Measurements from ENCODE around the gene WDFY1. TPM values are rescaled to one million over a fixed set of nuclear protein-coding genes. Genes with fewer than 3 reads are reported as not detected.

WDFY1 gene
- total and polyA plus RNA-seq, 2 donors (not counting 3 experiments of a cell fraction or from before 2014, with no cell fraction given) = 54.7 to 68.7 TPM

- Histone ChIP-seq H3K27me3 (ENCODE audit: control insufficient read depth in 2 of 2, insufficient read depth in 2 of 2, low read length in 2 of 2) (no peaks in the 10 kb centered on the region), H4K20me1 (replicated peaks; ENCODE audit: control insufficient read depth, extremely low read depth, insufficient read depth, low read length) (no peaks in the 10 kb centered on the region), H3K4me1 (ENCODE audit: control insufficient read depth, extremely low read depth, insufficient read depth, low read length) (no peaks in the 10 kb centered on the region), H3K9me1 (replicated peaks; ENCODE audit: control insufficient read depth, extremely low read depth, insufficient read depth, low read length) (peaks cover 2% of the 10 kb centered on the region), H3K4me2 (ENCODE audit: insufficient read depth, low read length) (no peak overlapping the region), H3K36me3 (ENCODE audit: control insufficient read depth in 2 of 2, extremely low read depth in 1 of 2, insufficient read depth in 2 of 2, low read length in 2 of 2) (peaks cover 6 to 8% of the 10 kb centered on the region in 2 experiments), H3K79me2 (ENCODE audit: control insufficient read depth, insufficient read depth, low read length) (no peaks in the 10 kb centered on the region), H2AFZ (ENCODE audit: low read depth, low read length) (no peak overlapping the region), H3K9ac (replicated peaks; ENCODE audit: extremely low read depth, insufficient read depth, low read length) (no peak overlapping the region), H3K27ac (ENCODE audit: insufficient read depth, low read depth, low read length) (no peak overlapping the region), H3K4me3 (replicated peaks in 1 of 3; ENCODE audit: insufficient read depth in 1 of 3, low read depth in 1 of 3, low read length in 3 of 3) (no peak overlapping the region), H3K9me3 (replicated peaks; ENCODE audit: control insufficient read depth, insufficient read depth, low read length) (no peaks in the 10 kb centered on the region)
- peak; percentile 75 for FAIRE-seq
- ChIA-PET CTCF (interaction anchor here (0.6 to 12.5 kb wide), 57 partner anchors 9 to 1690 kb away, joined by 3 to 545 read pairs (median 5); partner anchors contain the start of gene SERPINE2), POLR2A (no interaction called here)
- intact Hi-C loops (cut with micrococcal nuclease) = loop anchor here (1.0 to 2.0 kb wide), 6 partner anchors 23 to 680 kb away; partner anchors contain the start of gene SERPINE2
- TF ChIP-seq MAX (IDR thresholded peaks at IDR 0.05; ENCODE audit: insufficient read depth, insufficient read length) (no peak), JUN (IDR thresholded peaks at IDR 0.05; ENCODE audit: borderline replicate concordance, insufficient read depth, insufficient read length, low read depth) (no peak), MYC (IDR thresholded peaks at IDR 0.05; ENCODE audit: low read depth, low read length) (no peak), POLR2AphosphoS5 (IDR thresholded peaks at IDR 0.05; ENCODE audit: insufficient read depth, low read depth, low read length) (no peak), CTCF (IDR thresholded peaks at IDR 0.05; ENCODE audit: extremely low read depth in 1 of 2, insufficient read depth in 1 of 2, low read depth in 1 of 2, low read length in 2 of 2) (peak; percentile 65 to 68), GATA2 (IDR thresholded peaks at IDR 0.05; ENCODE audit: insufficient read depth, insufficient read length, low read depth, low read length) (no peak), FOS (IDR thresholded peaks at IDR 0.05; ENCODE audit: borderline replicate concordance, insufficient read depth, low read length) (no peak), POLR2A (IDR thresholded peaks at IDR 0.05; ENCODE audit: low read depth, low read length) (no peak)
- DNase-seq (ENCODE audit: low read depth, low spot score) = peak; percentile 76
- dilution Hi-C loops (cut with MboI; ENCODE audit: extremely low pct_ligation_motif_present, low sequenced_read_pairs) = no loop called here
- BruUV-seq (replicated peaks) = no TSS peak
Observed at GRCh38 chr2:223970343-223971128, 25.4 kb upstream of the WDFY1 start.

Data from endothelial cell of umbilical vein (primary cell).